Lower leg skin (tissue), 4 donors: ENCODE results near the gene PSMG2. TPM values are rescaled to one million over a fixed set of nuclear protein-coding genes. Genes with fewer than 3 reads are reported as not detected.

Experiments used
- DNase-seq, 2 donors: peaks; one replicate each; pipeline ENCODE4 v3.0.0-alpha.2; 2019; ENCODE audit warnings: low spot score in 2 of 2
- H3K4me3 ChIP-seq: fragments of 200-600 bp; sonication (generic); 2 replicates; pipeline ENCODE4 v1.5.1; 2017; ENCODE audit warnings: mild to moderate bottlenecking, low read depth; ENCODE audit not compliant: poor library complexity, severe bottlenecking
- CTCF ChIP-seq, 3 donors: fragments of 450-650 bp; IDR thresholded peaks; one replicate each; pipeline ENCODE4 v1.5.1; 2016; ENCODE audit warnings: antibody characterized with exemption in 3 of 3, mild to moderate bottlenecking in 3 of 3, moderate library complexity in 2 of 3
- POLR2A ChIP-seq, 2 donors: fragments of 450-650 bp; IDR thresholded peaks; one replicate each; pipeline ENCODE4 v1.6.1; 2016 to 2017; ENCODE audit warnings: antibody characterized with exemption in 2 of 2, mild to moderate bottlenecking in 1 of 2, moderate library complexity in 1 of 2
- WGBS, 2 donors: methylation state at CpG; one replicate each; pipeline ENCODE4 v1.1.5; 2018; 5-methylcytosine and 5-hydroxymethylcytosine counted together
- intact Hi-C: fragments of 100-400 bp; cut with DNase I; formaldehyde crosslinking; loops from one replicate; pipeline ENCODE4 v1.15.0; 2023; ENCODE audit warnings: low total_unique reads
- total RNA-seq, 4 donors: library from RNA; depleted of rRNA; stranded (reverse); fragments of >200 nt; gene quantifications; one replicate each; pipeline ENCODE4 v1.1.0, GENCODE V29; 2016

The PSMG2 gene
- total RNA-seq, 4 donors from 2014 or later, result 60.9 to 80.3 (median 72.1) TPM

GRCh38 chr18:12769644-12770440 lies 67.0 kb downstream of the PSMG2 start:
- no peak for TF ChIP-seq CTCF (IDR thresholded peaks at IDR 0.05)
- no peak for TF ChIP-seq POLR2A (IDR thresholded peaks at IDR 0.05)
- WGBS, 2 donors, result 83 to 89% methylated on average over 4 of the region's 4 CpGs
- no peak for DNase-seq
- intact Hi-C loops, result no loop called here
- no peak overlapping the region for H3K4me3 ChIP-seq

- intact Hi-C loops, result no loop called here
- WGBS, 2 donors, result 89 to 90% methylated on average over 15 of the region's 15 CpGs
- no peak overlapping the region for H3K4me3 ChIP-seq
- DNase-seq, result no peak
- TF ChIP-seq CTCF (IDR thresholded peaks at IDR 0.05) (no peak), POLR2A (IDR thresholded peaks at IDR 0.05) (no peak)
Observed at GRCh38 chr18:12770469-12771219, 67.8 kb downstream of the PSMG2 start.

- intact Hi-C loops, result no loop called here
- 68 to 78% methylated on average over 6 of the region's 6 CpGs for WGBS, 2 donors
- peak in 1 of 2 donors; percentile 34 for DNase-seq
- H3K4me3 ChIP-seq, result no peak overlapping the region
- TF ChIP-seq POLR2A (IDR thresholded peaks at IDR 0.05) (no peak), CTCF (IDR thresholded peaks at IDR 0.05) (no peak)
Observed at GRCh38 chr18:12772111-12772510, 69.3 kb downstream of the PSMG2 start.

GRCh38 chr18:12773369-12773768 lies 70.5 kb downstream of the PSMG2 start:
- TF ChIP-seq POLR2A (IDR thresholded peaks at IDR 0.05) (no peak), CTCF (IDR thresholded peaks at IDR 0.05) (no peak)
- H3K4me3 ChIP-seq, result no peak overlapping the region
- intact Hi-C loops, result no loop called here
- WGBS, 2 donors, result 80 to 84% methylated on average over 5 of the region's 5 CpGs
- peak in 1 of 2 donors; percentile 20 for DNase-seq

- peak in 1 of 2 donors; percentile 52 for DNase-seq
- no peak overlapping the region for H3K4me3 ChIP-seq
- no peak for TF ChIP-seq CTCF (IDR thresholded peaks at IDR 0.05)
- no peak for TF ChIP-seq POLR2A (IDR thresholded peaks at IDR 0.05)
- WGBS, 2 donors, result 86 to 89% methylated on average over 9 of the region's 9 CpGs
- intact Hi-C loops, result no loop called here
Observed at GRCh38 chr18:12774982-12775381, 72.1 kb downstream of the PSMG2 start.

Other genes starting within 250 kb of the PSMG2 start
- gene SPIRE1, start 44.9 kb upstream of the PSMG2 start, total RNA-seq, result 10 to 100 TPM; 22.5 to 56.5 (median 38.3) TPM
- 10 to 100 TPM; 16.1 to 18.9 (median 18.0) TPM for gene CEP76, start 319 bp upstream of the PSMG2 start, total RNA-seq
- 10 to 100 TPM; 26.0 to 53.2 (median 40.4) TPM for gene PTPN2, start 181.2 kb downstream of the PSMG2 start, total RNA-seq
- gene SEH1L, start 245.0 kb downstream of the PSMG2 start, total RNA-seq, result 10 to 100 TPM; 24.1 to 32.2 (median 26.1) TPM